ENCODE measurements around the gene MISP3. TPM values are rescaled to one million over a fixed set of nuclear protein-coding genes. Genes with fewer than 3 reads are reported as not detected.

MISP3 gene
- polyA plus RNA-seq, 1 donor from 2014 or later, result 8.2 TPM

- no peak for TF ChIP-seq EZH2 (IDR thresholded peaks at IDR 0.05; ENCODE audit: borderline replicate concordance, insufficient read depth, low read length, poor library complexity, severe bottlenecking)
- no peak for TF ChIP-seq CTCF (IDR thresholded peaks at IDR 0.05; ENCODE audit: poor library complexity, severe bottlenecking)
- no peak for TF ChIP-seq EP300 (conservative IDR thresholded peaks at IDR 0.05; ENCODE audit: poor library complexity, severe bottlenecking)
- no peak for TF ChIP-seq TAF1 (IDR thresholded peaks at IDR 0.05; ENCODE audit: low read depth)
- TF ChIP-seq SMC3 (conservative IDR thresholded peaks at IDR 0.05; ENCODE audit: poor library complexity), result no peak
- no peak for TF ChIP-seq REST (IDR thresholded peaks at IDR 0.05; ENCODE audit: borderline replicate concordance)
- TF ChIP-seq RAD21 (conservative IDR thresholded peaks at IDR 0.05), result no peak
- TF ChIP-seq POLR2AphosphoS5 (IDR thresholded peaks at IDR 0.05), result no peak
- no peak for TF ChIP-seq MXI1 (conservative IDR thresholded peaks at IDR 0.05; ENCODE audit: poor library complexity, severe bottlenecking)
Observed at GRCh38 chr19:14081797-14082674, 9.4 kb downstream of the MISP3 start.

GRCh38 chr19:14082675-14082960, 10.0 kb downstream of the MISP3 start:
- TF ChIP-seq MXI1 (conservative IDR thresholded peaks at IDR 0.05; ENCODE audit: poor library complexity, severe bottlenecking) (no peak), REST (IDR thresholded peaks at IDR 0.05; ENCODE audit: borderline replicate concordance) (no peak), SMC3 (conservative IDR thresholded peaks at IDR 0.05; ENCODE audit: poor library complexity) (no peak), EP300 (conservative IDR thresholded peaks at IDR 0.05; ENCODE audit: poor library complexity, severe bottlenecking) (no peak), RAD21 (conservative IDR thresholded peaks at IDR 0.05) (no peak), CTCF (IDR thresholded peaks at IDR 0.05; ENCODE audit: poor library complexity, severe bottlenecking) (no peak), TAF1 (IDR thresholded peaks at IDR 0.05; ENCODE audit: low read depth) (no peak), EZH2 (IDR thresholded peaks at IDR 0.05; ENCODE audit: borderline replicate concordance, insufficient read depth, low read length, poor library complexity, severe bottlenecking) (no peak), POLR2AphosphoS5 (IDR thresholded peaks at IDR 0.05) (no peak)
- Histone ChIP-seq H3K9me3 (ENCODE audit: low read length) (no peaks in the 10 kb centered on the region), H3K27me3 (ENCODE audit: insufficient read depth, low read depth, low read length) (no peaks in the 10 kb centered on the region), H3K36me3 (ENCODE audit: insufficient read depth, low read length) (no peaks in the 10 kb centered on the region), H3K4me3 (ENCODE audit: low read length) (peak overlapping the region; percentile 82), H3K79me2 (replicated peaks; ENCODE audit: insufficient read depth, low read length) (no peaks in the 10 kb centered on the region), H2AFZ (ENCODE audit: low read depth, low read length) (no peak overlapping the region), H3K27ac (ENCODE audit: low read length) (no peak overlapping the region), H3F3A (ENCODE audit: insufficient read depth, low read length, poor library complexity, severe bottlenecking) (no peaks in the 10 kb centered on the region), H3K4me2 (ENCODE audit: low read length) (no peak overlapping the region), H3K9ac (ENCODE audit: low read length) (peak overlapping the region; percentile 75), H4K20me1 (ENCODE audit: insufficient read depth) (no peaks in the 10 kb centered on the region), H3K9me2 (ENCODE audit: insufficient read depth, low read length) (no peaks in the 10 kb centered on the region)

More at GRCh38 chr19:14081797-14082674, 9.4 kb downstream of the MISP3 start:
- H2AFZ ChIP-seq (ENCODE audit: low read depth, low read length), result peak overlapping the region; percentile 94
- no peaks in the 10 kb centered on the region for H3K9me2 ChIP-seq (ENCODE audit: insufficient read depth, low read length)
- peak overlapping the region; percentile 82 for H3K4me3 ChIP-seq (ENCODE audit: low read length)
- no peaks in the 10 kb centered on the region for H3K9me3 ChIP-seq (ENCODE audit: low read length)
- no peaks in the 10 kb centered on the region for H4K20me1 ChIP-seq (ENCODE audit: insufficient read depth)
- no peaks in the 10 kb centered on the region for H3F3A ChIP-seq (ENCODE audit: insufficient read depth, low read length, poor library complexity, severe bottlenecking)
- peak overlapping the region; percentile 61 for H3K27ac ChIP-seq (ENCODE audit: low read length)
- peak overlapping the region; percentile 75 for H3K9ac ChIP-seq (ENCODE audit: low read length)
- H3K36me3 ChIP-seq (ENCODE audit: insufficient read depth, low read length), result no peaks in the 10 kb centered on the region
- H3K4me2 ChIP-seq (ENCODE audit: low read length), result peak overlapping the region; percentile 54
- H3K79me2 ChIP-seq (replicated peaks; ENCODE audit: insufficient read depth, low read length), result no peaks in the 10 kb centered on the region
- H3K27me3 ChIP-seq (ENCODE audit: insufficient read depth, low read depth, low read length), result no peaks in the 10 kb centered on the region

Data from neural cell (in vitro differentiated cells).